Fibroblast of lung (primary cell): Measurements from ENCODE around the gene ZNF423.

Experiments
- CTCF ChIP-seq, 2 donors: IDR thresholded peaks in 1 of 2; conservative IDR thresholded peaks in 1 of 2; 1 replicate in 1 of 2; 2 replicates in 1 of 2; pipeline ENCODE4 v1.5.1; 2011 to 2012; ENCODE audit warnings: low read length in 2 of 2, control low read depth in 1 of 2, inconsistent platforms in 1 of 2, low read depth in 1 of 2, mild to moderate bottlenecking in 1 of 2
- EZH2 ChIP-seq: IDR thresholded peaks from 2 replicates; pipeline ENCODE4 v1.5.1; 2012; ENCODE audit warnings: low read length, control low read depth, mild to moderate bottlenecking; ENCODE audit errors: missing control alignments

- TF ChIP-seq CTCF (conservative IDR thresholded peaks at IDR 0.05 in 1 of 2, IDR thresholded peaks at IDR 0.05 in 1 of 2; ENCODE audit: low read depth in 1 of 2, low read length in 2 of 2) (no peak), EZH2 (no peak)
Measured at GRCh38 chr16:49439676-49440075, 416.2 kb downstream of the ZNF423 start.
